OCI-LY1 (cell line): Measurements from ENCODE around the gene DGKB.

ENCODE experiments used
- CTCF ChIP-seq: fragments of 200-600 bp; sonication (generic), shearing (Covaris generic); IDR thresholded peaks from 2 replicates; pipeline ENCODE4 v1.5.1; 2017; ENCODE audit warnings: mild to moderate bottlenecking, antibody characterized with exemption, low read length, moderate library complexity, mixed read lengths
- EZH2 ChIP-seq: fragments of 200-600 bp; sonication (generic), shearing (Covaris generic); IDR thresholded peaks from 2 replicates; pipeline ENCODE4 v1.8.0; 2017; ENCODE audit warnings: borderline replicate concordance, mixed run types, mild to moderate bottlenecking, antibody characterized with exemption, low read length, moderate library complexity, mixed read lengths

DNA sequence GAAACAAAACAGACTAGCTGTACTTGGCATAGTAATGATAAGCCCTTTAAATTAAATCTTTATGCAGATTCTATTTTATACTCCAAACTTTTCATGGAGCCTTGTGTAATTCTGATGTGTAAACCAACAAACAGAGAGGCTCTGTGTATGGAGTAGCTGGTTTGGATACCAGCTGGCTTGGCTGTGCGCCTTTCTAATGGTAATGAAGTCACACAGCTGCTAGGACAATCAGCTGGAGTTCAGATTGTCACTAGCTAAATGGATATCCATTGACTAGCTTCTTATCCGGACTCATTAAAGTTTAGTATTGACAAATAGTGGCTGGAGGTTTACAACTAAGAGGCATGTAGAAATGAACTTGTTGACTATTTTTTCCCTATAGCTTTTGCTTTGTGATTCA lies 398.4 kb downstream of the DGKB start:
- TF ChIP-seq CTCF (no peak), EZH2 (no peak)
